ENCODE data around the gene AGBL4.

- no peak for TF ChIP-seq CTCF (IDR thresholded peaks at IDR 0.05)
- TF ChIP-seq POLR2A (IDR thresholded peaks at IDR 0.05): no peak
Measured at GRCh38 chr1:49318218-49318617, 705.5 kb downstream of the AGBL4 start.

Data from breast epithelium (tissue), 3 donors.